Esophagus (tissue), 2 donors: ENCODE results near the gene PRKCD. TPM values are rescaled to one million over a fixed set of nuclear protein-coding genes. Genes with fewer than 3 reads are reported as not detected.

ENCODE experiments used
- H3K27ac ChIP-seq, 2 donors: one replicate each; pipeline ENCODE4 v1.5.1; 2013; ENCODE audit warnings: low read depth in 2 of 2, mild to moderate bottlenecking in 2 of 2, inconsistent platforms in 1 of 2, low read length in 1 of 2, moderate library complexity in 1 of 2
- H3K27me3 ChIP-seq, 2 donors: one replicate each; pipeline ENCODE4 v1.6.1; 2013; ENCODE audit warnings: low read length in 2 of 2, control low read depth in 1 of 2, mild to moderate bottlenecking in 1 of 2; ENCODE audit not compliant: insufficient read depth in 2 of 2, control insufficient read depth in 1 of 2
- H3K36me3 ChIP-seq, 2 donors: one replicate each; pipeline ENCODE4 v1.6.1; 2013; ENCODE audit warnings: low read length in 1 of 2; ENCODE audit not compliant: control insufficient read depth in 2 of 2, insufficient read depth in 2 of 2
- H3K4me1 ChIP-seq, 2 donors: one replicate each; pipeline ENCODE4 v1.6.1; 2013; ENCODE audit warnings: low read length in 1 of 2; ENCODE audit not compliant: control insufficient read depth in 2 of 2, insufficient read depth in 2 of 2
- H3K4me3 ChIP-seq, 2 donors: one replicate each; pipeline ENCODE4 v1.5.1; 2013; ENCODE audit warnings: low read length in 2 of 2, mild to moderate bottlenecking in 2 of 2, low read depth in 1 of 2, moderate library complexity in 1 of 2
- H3K9me3 ChIP-seq, 2 donors: one replicate each; pipeline ENCODE4 v1.6.1; 2013; ENCODE audit warnings: mild to moderate bottlenecking in 2 of 2, low read depth in 1 of 2, low read length in 1 of 2, moderate library complexity in 1 of 2; ENCODE audit not compliant: control insufficient read depth in 2 of 2, insufficient read depth in 1 of 2
- WGBS, 2 donors: extraction: QIAGEN DNeasy Blood & Tissue Kit; methylation state at CpG; one replicate each; pipeline ENCODE4 v1.1.7; 2013; 5-methylcytosine and 5-hydroxymethylcytosine counted together
- polyA plus RNA-seq, 2 donors: library from polyadenylated mRNA; stranded (reverse); fragments of 200-250 nt; gene quantifications; one replicate each; pipeline ENCODE4 v1.2.3, GENCODE V29; 2013
- donor health status: healthy with polysubstance abuse.
- donor health status: Bipolar disorder and iron deficiency.

PRKCD gene
- polyA plus RNA-seq, 2 donors, result 19.8 to 22.2 TPM

- H3K36me3 ChIP-seq, result peaks cover 18 to 29% of the 10 kb centered on the region in 2 donors
- no peaks in the 10 kb centered on the region for H3K4me1 ChIP-seq
Observed at GRCh38 chr3:53123510-53123909, 37.5 kb upstream of the PRKCD start.

GRCh38 chr3:53123953-53124352 is 37.1 kb upstream of the PRKCD start:
- no peaks in the 10 kb centered on the region for H3K4me1 ChIP-seq
- 89 to 91% methylated on average over 6 of the region's 6 CpGs for WGBS, 2 donors
- H3K27me3 ChIP-seq, result no peaks in the 10 kb centered on the region
- H3K4me3 ChIP-seq, result no peak overlapping the region
- H3K36me3 ChIP-seq, result peaks cover 18 to 26% of the 10 kb centered on the region in 2 donors
- no peak overlapping the region for H3K27ac ChIP-seq
- H3K9me3 ChIP-seq, result no peaks in the 10 kb centered on the region

More at GRCh38 chr3:53123510-53123909, 37.5 kb upstream of the PRKCD start:
- H3K27me3 ChIP-seq, result no peaks in the 10 kb centered on the region
- H3K4me3 ChIP-seq, result no peak overlapping the region
- no peaks in the 10 kb centered on the region for H3K9me3 ChIP-seq
- no peak overlapping the region for H3K27ac ChIP-seq
- 87 to 88% methylated on average over 8 of the region's 8 CpGs for WGBS, 2 donors

- 89 to 92% methylated on average over 2 of the region's 2 CpGs for WGBS, 2 donors
Observed at GRCh38 chr3:53126601-53127000, 34.4 kb upstream of the PRKCD start.

GRCh38 chr3:53129344-53129743 is 31.7 kb upstream of the PRKCD start:
- no peaks in the 10 kb centered on the region for H3K9me3 ChIP-seq
- peaks cover 2 to 3% of the 10 kb centered on the region in 2 donors for H3K36me3 ChIP-seq

More at GRCh38 chr3:53126601-53127000, 34.4 kb upstream of the PRKCD start:
- Histone ChIP-seq H3K36me3 (peaks cover 9 to 14% of the 10 kb centered on the region in 2 donors), H3K4me1 (no peaks in the 10 kb centered on the region), H3K27me3 (no peaks in the 10 kb centered on the region), H3K27ac (no peak overlapping the region), H3K9me3 (no peaks in the 10 kb centered on the region), H3K4me3 (no peak overlapping the region)

GRCh38 chr3:53130179-53131061 is 30.6 kb upstream of the PRKCD start, which contains the start of gene RFT1:
Gene RFT1 (minus strand): TSS chr3:53130435. CDS start chr3:53130400, 35 bp downstream.
- no peaks in the 10 kb centered on the region for H3K9me3 ChIP-seq
- H3K4me3 ChIP-seq, result peak within 1 kb of the TSS; percentile 90 to 96
- WGBS, 2 donors, result 2% methylated on average over 41 of the region's 41 CpGs
- H3K4me1 ChIP-seq, result peaks cover 0 to 4% of the 10 kb centered on the region in 2 donors
- H3K36me3 ChIP-seq, result peaks cover 2% of the 10 kb centered on the region in 2 donors
- H3K27ac ChIP-seq, result peak within 1 kb of the TSS; percentile 86 to 89
- no peaks in the 10 kb centered on the region for H3K27me3 ChIP-seq

More at GRCh38 chr3:53129344-53129743, 31.7 kb upstream of the PRKCD start:
- WGBS, 2 donors, result 60 to 78% methylated on average over 3 of the region's 3 CpGs
- Histone ChIP-seq H3K4me3 (peak overlapping the region; percentile 90 to 96), H3K4me1 (no peaks in the 10 kb centered on the region), H3K27me3 (no peaks in the 10 kb centered on the region), H3K27ac (no peak overlapping the region)

- Histone ChIP-seq H3K9me3 (no peaks in the 10 kb centered on the region), H3K4me3 (peak overlapping the region in 1 of 2 donors; percentile 90), H3K36me3 (no peaks in the 10 kb centered on the region), H3K4me1 (peaks cover 0 to 4% of the 10 kb centered on the region in 2 donors), H3K27ac (peak overlapping the region; percentile 65 to 72), H3K27me3 (no peaks in the 10 kb centered on the region)
- WGBS, 2 donors, result 90 to 97% methylated on average over 4 of the region's 4 CpGs
Observed at GRCh38 chr3:53131096-53131495, 29.9 kb upstream of the PRKCD start.

- H3K27me3 ChIP-seq, result no peaks in the 10 kb centered on the region
- WGBS, 2 donors, result 58 to 63% methylated on average over 5 of the region's 5 CpGs
- no peaks in the 10 kb centered on the region for H3K36me3 ChIP-seq
- no peak overlapping the region for H3K27ac ChIP-seq
- peaks cover 0 to 7% of the 10 kb centered on the region in 2 donors for H3K4me1 ChIP-seq
- no peak overlapping the region for H3K4me3 ChIP-seq
- no peaks in the 10 kb centered on the region for H3K9me3 ChIP-seq
Observed at GRCh38 chr3:53132347-53132746, 28.7 kb upstream of the PRKCD start.

- Histone ChIP-seq H3K27me3 (no peaks in the 10 kb centered on the region), H3K4me1 (peaks cover 0 to 7% of the 10 kb centered on the region in 2 donors), H3K4me3 (no peak overlapping the region), H3K36me3 (no peaks in the 10 kb centered on the region), H3K27ac (no peak overlapping the region), H3K9me3 (no peaks in the 10 kb centered on the region)
- 30 to 32% methylated on average over 6 of the region's 6 CpGs for WGBS, 2 donors
Observed at GRCh38 chr3:53134631-53135232, 26.3 kb upstream of the PRKCD start.

- H3K27me3 ChIP-seq, result no peaks in the 10 kb centered on the region
- no peak overlapping the region for H3K4me3 ChIP-seq
- H3K4me1 ChIP-seq, result peaks cover 2 to 12% of the 10 kb centered on the region in 2 donors
- WGBS, 2 donors, result 61 to 62% methylated on average over 2 of the region's 2 CpGs
- no peaks in the 10 kb centered on the region for H3K9me3 ChIP-seq
- H3K27ac ChIP-seq, result no peak overlapping the region
- H3K36me3 ChIP-seq, result peaks cover 0 to 2% of the 10 kb centered on the region in 2 donors
Observed at GRCh38 chr3:53137221-53137620, 23.8 kb upstream of the PRKCD start.
